Activated CD4-positive, alpha-beta T cell treated with anti-CD3 and anti-CD28 coated beads, Interleukin-2, Interleukin-4, amounts not matched to agents 100 ng/mL and 50 ng/mL, durations not matched to agents 16 hours and 8 hours (primary cell): ENCODE results near the gene PLXNA1.

ENCODE experiments used
- DNase-seq: peaks from one replicate; pipeline ENCODE4 v3.0.0-alpha.2; 2020; ENCODE audit warnings: low spot score

PLXNA1 gene

DNA sequence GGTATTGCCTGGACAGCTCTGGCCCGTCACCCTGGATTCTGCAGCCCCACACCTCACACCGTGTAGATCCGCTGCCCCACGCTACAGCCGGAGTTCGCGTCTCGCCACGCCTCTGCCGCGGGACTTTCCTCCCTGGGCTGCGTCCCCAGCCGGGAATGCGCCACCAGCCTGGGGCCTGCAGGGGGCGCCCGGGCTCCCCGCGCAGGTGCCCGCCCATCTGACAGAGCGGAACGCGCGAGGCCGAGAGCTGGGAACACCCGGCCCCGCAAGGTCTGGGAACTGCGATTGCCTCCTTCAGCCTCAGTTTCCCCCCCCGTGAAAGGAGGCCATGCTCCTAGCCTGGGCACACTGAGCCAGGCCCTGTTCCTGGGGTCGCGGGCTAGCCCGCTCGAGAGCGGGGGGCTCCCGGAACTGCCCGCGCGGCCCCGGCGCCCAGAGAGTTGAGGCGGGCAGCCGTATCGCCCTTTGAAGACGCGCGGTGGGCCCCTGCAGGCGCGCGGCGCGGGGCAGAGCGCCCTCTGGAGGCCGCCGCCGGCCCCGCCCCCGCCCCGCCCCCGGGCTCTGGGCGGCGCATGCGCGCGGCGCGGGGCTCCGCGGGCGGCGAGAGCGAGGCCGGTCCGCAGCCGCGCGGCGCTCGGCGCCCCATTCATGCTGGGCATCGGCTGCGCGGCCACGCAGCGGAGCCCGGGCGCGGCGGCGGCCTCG is at the start of gene PLXNA1:
TSS of gene PLXNA1 (plus strand) at position 645 of the 705 bp plus-strand sequence. CDS start 5,479 bp downstream, outside the sequence.
- peak; percentile 84 for DNase-seq

DNA sequence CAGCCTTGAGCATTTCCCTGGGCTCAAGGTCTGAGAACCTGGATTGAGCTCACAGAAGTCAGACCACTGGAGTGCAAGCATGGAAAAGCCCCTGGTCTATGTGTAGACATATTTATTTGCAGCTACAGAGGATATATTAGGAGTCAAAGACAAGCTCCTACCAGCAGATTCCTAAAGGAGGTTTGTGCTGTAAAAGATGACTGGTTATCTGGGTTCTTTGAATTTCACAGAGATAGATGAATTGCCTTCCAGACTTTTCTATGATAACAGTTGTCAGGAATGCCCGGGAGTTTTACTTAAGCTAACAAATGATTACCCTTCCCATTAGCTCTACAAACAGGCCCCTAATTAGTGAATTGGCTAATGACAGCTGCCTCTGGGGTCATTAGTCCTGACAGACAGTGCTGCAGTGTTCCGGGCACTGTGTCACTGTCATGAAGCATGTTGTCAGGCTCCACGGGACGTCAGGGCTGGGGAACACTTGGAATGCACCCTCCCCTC is 48.8 kb upstream of the PLXNA1 start:
- DNase-seq: no peak

GRCh38 chr3:126934991-126935390 is 47.9 kb upstream of the PLXNA1 start:
- no peak for DNase-seq

- no peak for DNase-seq
Observed at GRCh38 chr3:126935756-126936509, 47.0 kb upstream of the PLXNA1 start.

- DNase-seq: no peak
Observed at GRCh38 chr3:126936853-126937425, 46.0 kb upstream of the PLXNA1 start.

GRCh38 chr3:126937533-126937932 is 45.4 kb upstream of the PLXNA1 start:
- no peak for DNase-seq

DNA sequence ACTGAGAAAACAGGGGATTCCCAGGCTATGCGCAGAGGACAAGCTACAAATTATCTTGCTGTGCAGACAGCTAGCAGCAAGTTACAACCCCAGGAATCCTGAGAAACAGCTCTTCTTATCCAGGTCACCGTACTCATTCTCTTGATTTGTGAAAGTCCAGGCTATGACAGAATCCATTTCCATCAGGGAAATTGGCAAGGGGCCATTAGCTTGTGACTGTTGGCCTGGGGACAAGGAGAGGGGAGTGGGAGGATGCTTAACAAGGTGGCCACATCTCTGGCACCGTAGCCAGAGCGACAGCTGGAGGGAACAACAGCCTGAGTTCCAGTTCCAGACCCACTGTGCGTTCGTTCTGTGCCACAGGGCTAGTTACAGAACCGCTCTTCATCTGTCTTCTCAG is 44.9 kb upstream of the PLXNA1 start:
- no peak for DNase-seq

DNA sequence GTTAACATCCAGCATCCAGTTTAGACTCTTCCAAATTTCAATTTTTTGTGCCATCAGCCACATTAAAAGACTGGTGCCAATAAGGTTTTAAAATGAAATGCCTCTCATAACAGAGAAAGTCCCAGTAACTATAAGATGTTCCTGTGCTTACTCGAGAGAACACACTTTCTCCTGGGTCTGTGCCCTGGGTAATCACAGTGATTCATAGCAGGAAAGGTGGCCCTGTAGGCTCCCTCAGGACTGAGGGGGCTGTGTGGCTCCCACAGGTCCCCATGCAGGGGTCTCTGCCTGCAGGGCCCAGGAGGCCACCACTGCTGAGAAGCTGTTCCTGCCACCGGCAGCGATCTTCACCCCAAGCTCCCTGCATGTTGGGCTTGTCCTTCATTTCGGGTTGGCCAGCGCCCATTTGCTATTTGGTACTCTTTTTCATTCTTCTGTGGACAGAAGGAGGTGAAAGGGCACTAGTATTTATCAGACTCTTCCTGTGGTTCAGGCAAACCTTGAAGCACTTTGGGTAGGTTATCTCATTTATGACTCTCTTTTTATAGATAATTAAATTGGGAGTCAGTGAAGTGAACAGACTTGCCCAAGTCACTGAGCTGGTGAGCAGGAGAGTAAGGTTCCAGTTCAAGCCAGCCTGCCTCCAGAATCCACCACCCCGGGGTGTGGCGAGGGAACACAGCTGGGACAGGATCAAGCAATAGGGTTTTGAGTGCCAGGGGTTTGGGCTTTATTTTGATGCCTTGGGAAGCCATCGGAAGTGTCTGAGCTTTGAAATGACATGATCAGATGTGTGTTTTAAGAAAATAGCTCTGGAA is 44.2 kb upstream of the PLXNA1 start:
- DNase-seq: no peak

GRCh38 chr3:126939338-126939718 is 43.6 kb upstream of the PLXNA1 start:
- DNase-seq: no peak

DNA sequence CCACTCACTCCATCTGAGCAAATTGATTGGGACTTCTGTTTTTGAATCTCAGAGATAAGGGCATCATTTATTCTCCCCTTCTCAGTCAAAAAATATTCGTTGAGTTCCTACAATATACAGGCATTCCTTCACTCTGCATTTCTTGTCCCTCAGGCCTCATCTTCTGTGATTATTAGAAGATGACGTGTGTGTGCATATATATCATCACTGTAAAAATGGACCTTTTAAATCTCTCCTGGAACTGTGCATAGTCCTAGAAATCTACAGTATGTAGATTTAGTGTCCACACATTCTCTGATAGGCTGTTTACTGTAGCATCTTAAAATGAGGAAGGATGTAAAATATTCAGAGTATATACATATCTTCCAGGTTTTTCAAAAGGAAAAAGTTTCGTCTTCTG is 43.2 kb upstream of the PLXNA1 start:
- no peak for DNase-seq

DNA sequence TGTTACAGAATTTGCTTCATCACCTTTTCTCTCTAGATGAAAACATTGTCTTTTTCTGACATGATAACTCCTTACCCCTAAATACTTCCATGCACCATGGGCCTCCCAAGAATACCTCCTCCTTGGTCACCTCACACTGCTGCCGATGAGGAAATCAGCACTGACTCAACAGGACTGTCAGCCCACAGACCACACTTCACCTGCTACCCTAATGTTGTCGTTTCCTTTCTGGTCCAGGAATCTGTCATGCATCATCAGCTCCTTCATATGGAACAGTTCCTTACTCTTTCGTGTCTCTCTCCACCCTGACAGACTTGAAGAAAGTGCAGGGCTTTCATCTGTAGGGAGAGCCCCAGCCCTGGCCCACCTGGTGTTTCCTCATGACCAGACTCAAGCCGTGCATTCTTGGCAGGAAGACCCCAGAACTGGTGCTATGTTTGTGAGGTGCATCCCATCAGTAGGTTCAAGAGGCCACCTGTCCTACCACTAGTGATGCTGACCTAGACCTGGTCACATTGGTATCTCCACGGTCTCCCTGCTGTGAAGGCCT is 41.1 kb upstream of the PLXNA1 start:
- DNase-seq: no peak

- DNase-seq: no peak
Observed at GRCh38 chr3:126944089-126944965, 38.6 kb upstream of the PLXNA1 start.

DNA sequence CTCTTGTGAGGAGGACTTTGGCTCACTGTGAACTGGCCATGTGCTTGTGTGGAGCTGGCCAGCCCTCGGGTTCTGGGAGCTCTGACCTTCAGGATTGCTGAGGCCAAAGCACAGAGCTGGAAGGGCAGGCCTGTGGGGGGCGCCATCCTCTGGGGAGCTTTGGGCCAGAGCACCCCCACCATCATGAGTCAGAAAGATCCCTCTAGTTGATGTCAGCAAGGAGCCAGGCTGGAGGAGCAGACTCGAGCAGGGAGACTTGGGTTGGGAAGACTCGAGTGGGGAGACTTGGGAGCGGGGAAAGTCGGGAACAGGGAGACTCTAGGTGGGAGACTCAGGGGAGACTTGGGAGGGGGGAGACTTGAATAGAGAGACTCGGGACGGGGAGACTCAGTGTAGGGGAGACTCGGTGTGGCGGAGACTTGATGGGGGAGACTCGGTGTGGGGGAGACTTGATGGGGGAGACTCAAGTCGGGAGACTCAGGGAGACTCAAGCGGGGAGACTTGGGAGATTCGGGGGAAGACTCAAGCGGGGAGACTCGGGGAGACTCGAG is 37.7 kb upstream of the PLXNA1 start:
- no peak for DNase-seq

DNA sequence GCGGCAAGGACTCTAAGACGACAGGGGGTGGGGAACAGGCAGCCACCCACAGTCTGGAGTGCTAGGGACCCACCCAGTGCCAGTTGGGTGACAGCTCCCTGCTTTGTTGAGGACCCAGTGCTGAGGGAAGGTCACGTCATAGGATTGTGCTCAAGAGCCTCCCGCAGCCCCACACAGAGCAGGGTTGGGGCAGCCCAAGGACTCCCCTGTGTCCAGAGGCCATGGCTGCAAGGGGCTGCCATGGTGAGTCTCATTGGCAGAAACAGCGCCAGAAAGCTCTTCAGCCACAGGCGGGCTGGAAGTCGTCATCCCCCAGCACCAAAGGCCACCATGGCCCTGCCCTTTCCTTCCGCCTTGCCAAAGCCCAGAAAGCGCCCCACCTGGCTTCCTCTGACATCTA is 37.0 kb upstream of the PLXNA1 start:
- no peak for DNase-seq

GRCh38 chr3:126946405-126946804 is 36.5 kb upstream of the PLXNA1 start:
- DNase-seq: no peak

DNA sequence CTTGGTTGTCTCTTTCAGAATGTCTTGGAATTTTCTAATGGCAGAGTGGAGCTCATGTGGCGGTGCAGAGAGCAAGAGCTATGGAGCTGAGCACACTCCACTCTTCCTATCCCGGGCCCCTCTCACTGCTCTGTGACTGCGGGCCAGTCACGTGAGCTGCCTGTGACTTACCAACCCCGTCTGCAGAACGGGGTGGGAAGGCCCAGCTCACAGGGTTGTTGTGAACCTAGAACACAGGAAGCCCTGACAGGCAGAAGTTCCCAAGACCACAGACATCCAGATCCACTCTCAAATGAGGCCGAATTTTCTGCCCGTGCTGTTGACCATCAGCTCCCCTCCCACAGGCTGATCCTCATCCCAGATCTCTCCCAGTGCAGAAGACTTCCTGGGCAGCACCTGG is 35.5 kb upstream of the PLXNA1 start:
- no peak for DNase-seq

DNA sequence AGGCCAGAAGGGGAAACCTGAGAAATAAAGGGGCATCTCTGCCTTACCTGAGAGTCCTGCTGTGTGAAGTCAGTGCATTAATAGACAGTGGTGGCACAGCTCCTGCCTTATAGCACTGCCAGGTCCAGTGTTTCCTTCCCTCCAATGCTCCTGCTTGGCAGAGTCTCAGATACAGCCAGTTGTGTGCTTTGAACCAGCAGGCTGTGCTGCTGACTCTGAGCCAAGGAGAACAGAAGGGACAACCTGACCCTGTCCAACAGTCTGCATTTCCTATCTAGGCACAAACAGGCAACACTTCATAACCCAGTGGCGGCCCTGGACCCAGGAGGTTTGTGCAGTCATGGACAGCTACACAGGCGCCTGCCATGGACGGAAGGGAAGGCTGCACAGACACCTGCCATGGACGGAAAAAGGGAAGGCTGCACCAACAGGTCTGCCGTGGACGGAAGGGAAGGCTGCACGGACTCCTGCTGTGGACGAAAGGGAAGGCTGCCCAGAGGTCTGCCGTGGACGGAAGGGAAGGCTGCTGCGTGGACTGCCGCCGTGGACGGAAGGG is 33.9 kb upstream of the PLXNA1 start:
- DNase-seq: no peak

DNA sequence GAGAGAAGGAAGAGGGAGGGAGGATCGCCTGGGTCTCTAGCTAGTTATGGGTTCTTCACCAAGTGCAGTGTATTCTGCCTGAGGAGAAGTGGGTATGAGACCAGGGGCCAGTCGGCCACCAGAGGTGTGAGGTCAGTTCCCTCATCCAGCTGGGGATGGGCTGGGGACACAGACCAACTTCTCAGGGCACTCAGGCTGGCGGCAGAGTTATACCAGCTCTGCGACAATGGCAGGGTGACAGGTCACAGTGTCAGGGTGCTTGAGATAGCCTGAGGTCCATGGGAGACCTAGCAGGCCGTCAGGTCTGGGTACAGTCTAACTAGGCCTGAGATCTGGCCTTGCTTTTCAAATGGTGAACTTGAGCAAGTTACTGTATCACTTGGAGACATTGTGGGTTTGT is 31.4 kb upstream of the PLXNA1 start:
- DNase-seq: no peak

DNA sequence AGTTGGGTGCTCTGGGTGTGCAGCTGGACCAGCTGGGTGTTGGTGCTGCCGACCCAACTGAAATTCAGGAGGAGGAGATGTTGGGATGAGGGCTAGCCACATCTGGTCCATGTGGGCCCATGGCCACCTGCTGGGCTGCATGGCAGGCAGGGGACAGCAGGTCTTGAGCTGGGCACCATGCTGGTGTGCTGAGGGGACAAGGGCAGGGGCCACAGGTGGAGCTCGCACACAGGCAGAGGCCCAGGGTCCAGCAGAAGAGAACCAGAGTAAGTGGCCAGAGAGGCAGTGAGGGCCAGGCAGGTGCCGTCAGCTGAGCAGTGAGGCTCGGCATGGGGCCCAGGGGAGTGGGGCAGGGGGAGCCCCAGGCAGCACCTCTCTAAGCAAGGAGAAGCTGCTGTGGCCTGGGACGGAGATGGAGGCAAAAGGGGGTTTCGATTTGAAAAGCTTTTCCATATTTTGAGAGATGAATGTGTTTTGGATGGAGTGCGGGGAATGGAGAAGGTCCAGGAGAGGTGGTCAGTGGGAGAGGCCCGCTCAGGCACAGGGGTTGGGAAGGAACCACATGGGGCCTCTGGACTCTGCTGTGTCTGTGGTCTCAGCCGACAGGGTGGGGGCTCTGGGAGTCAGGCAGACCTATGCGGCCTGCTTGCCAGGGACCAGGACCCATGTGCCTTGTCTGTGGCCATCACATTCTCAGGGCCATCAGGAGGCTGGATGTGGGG is 30.5 kb upstream of the PLXNA1 start:
- no peak for DNase-seq
